Endothelial cell of umbilical vein (primary cell): ENCODE results near the gene NPHS1. TPM values are rescaled to one million over a fixed set of nuclear protein-coding genes. Genes with fewer than 3 reads are reported as not detected.

Experiments
- BruUV-seq: library from RNA; stranded (reverse); fragments of 400-500 nt; replicated peaks from 2 replicates; lab custom pipeline; 2021; lab: Mats Ljungman, UMichigan
- CTCF ChIA-PET: fragments of 300-600, 350-600 bp; sonication (Branson Sonifier 250); formaldehyde crosslinking; loops from one replicate; lab custom pipeline; 2021; ENCODE audit warnings: antibody characterized with exemption, inconsistent platforms; lab: Charles Lee
- POLR2A ChIA-PET: fragments of 300-600, 350-600 bp; sonication (Branson Sonifier 250); formaldehyde crosslinking; loops from one replicate; lab custom pipeline; 2021; ENCODE audit warnings: antibody characterized with exemption, inconsistent platforms; lab: Charles Lee
- DNase-seq: peaks from one replicate; pipeline ENCODE4 v3.0.0-alpha.2; 2011; ENCODE audit warnings: low read depth, low spot score
- FAIRE-seq: peaks from 2 replicates; lab custom pipeline; 2011; peaks lifted over from hg19 to GRCh38; lab: Jason Lieb, UNC
- H2AFZ ChIP-seq: 2 replicates; pipeline ENCODE4 v1.6.0; 2012; ENCODE audit warnings: low read depth, low read length, control low read depth, inconsistent platforms
- H3K27ac ChIP-seq: 2 replicates; pipeline ENCODE4 v1.5.1; 2011; ENCODE audit warnings: low read depth, mild to moderate bottlenecking, control low read depth, low read length, moderate library complexity; ENCODE audit not compliant: insufficient read depth
- H3K27me3 ChIP-seq, 2 experiments: 2 replicates each; pipeline versions ENCODE4 v1.6.0 to v1.6.1; 2011; ENCODE audit warnings: low read length in 2 of 2, mixed read lengths in 1 of 2; ENCODE audit not compliant: control insufficient read depth in 2 of 2, insufficient read depth in 2 of 2
- H3K36me3 ChIP-seq, 2 experiments: 2 replicates in 1 of 2; 3 replicates in 1 of 2; pipeline ENCODE4 v1.5.1; 2011; ENCODE audit warnings: low read length in 2 of 2, mild to moderate bottlenecking in 1 of 2, moderate library complexity in 1 of 2; ENCODE audit not compliant: control insufficient read depth in 2 of 2, insufficient read depth in 2 of 2; ENCODE audit errors: extremely low read depth in 1 of 2
- H3K4me1 ChIP-seq: 3 replicates; pipeline ENCODE4 v1.5.1; 2011; ENCODE audit warnings: mild to moderate bottlenecking, low read length; ENCODE audit not compliant: control insufficient read depth, insufficient read depth; ENCODE audit errors: extremely low read depth
- H3K4me2 ChIP-seq: 2 replicates; pipeline ENCODE4 v1.6.1; 2011; ENCODE audit warnings: low read length, control low read depth, mixed read lengths; ENCODE audit not compliant: insufficient read depth
- H3K4me3 ChIP-seq, 3 experiments: fragments of 200-600 bp in 1 of 3; sonication (generic), shearing (Covaris generic) in 1 of 3; replicated peaks in 1 of 3; 2 replicates each; pipeline ENCODE4 v1.5.1; 2011 to 2016; ENCODE audit warnings: control low read depth in 3 of 3, low read length in 3 of 3, mild to moderate bottlenecking in 2 of 3, inconsistent platforms in 1 of 3, low read depth in 1 of 3, moderate library complexity in 1 of 3; ENCODE audit not compliant: insufficient read depth in 1 of 3
- H3K79me2 ChIP-seq: 2 replicates; pipeline ENCODE4 v1.6.0; 2012; ENCODE audit warnings: low read length, inconsistent platforms; ENCODE audit not compliant: control insufficient read depth, insufficient read depth
- H3K9ac ChIP-seq: replicated peaks from 2 replicates; pipeline ENCODE3; 2011; ENCODE audit warnings: low read length, control low read depth; ENCODE audit not compliant: insufficient read depth; ENCODE audit errors: extremely low read depth
- H3K9me1 ChIP-seq: replicated peaks from 3 replicates; pipeline ENCODE4 v1.6.0; 2011; ENCODE audit warnings: mild to moderate bottlenecking, low read length; ENCODE audit not compliant: control insufficient read depth, insufficient read depth; ENCODE audit errors: extremely low read depth
- H3K9me3 ChIP-seq: replicated peaks from 2 replicates; pipeline ENCODE4 v1.5.1; 2012; ENCODE audit warnings: low read length, inconsistent platforms; ENCODE audit not compliant: control insufficient read depth, insufficient read depth
- H4K20me1 ChIP-seq: replicated peaks from 2 replicates; pipeline ENCODE3; 2011; ENCODE audit warnings: mild to moderate bottlenecking, low read length; ENCODE audit not compliant: control insufficient read depth, insufficient read depth; ENCODE audit errors: extremely low read depth
- EZH2 ChIP-seq: IDR thresholded peaks from 2 replicates; pipeline ENCODE4 v1.6.1; 2012; ENCODE audit warnings: borderline replicate concordance, low read depth, mild to moderate bottlenecking, moderate library complexity, low read length, inconsistent platforms; ENCODE audit not compliant: severe bottlenecking
- FOS ChIP-seq: IDR thresholded peaks from 2 replicates; pipeline ENCODE4 v1.6.1; 2011; ENCODE audit warnings: mild to moderate bottlenecking, low read length, moderate library complexity, borderline replicate concordance; ENCODE audit not compliant: insufficient read depth
- GATA2 ChIP-seq: IDR thresholded peaks from 2 replicates; pipeline ENCODE4 v1.7.0; 2011; ENCODE audit warnings: low read depth, mild to moderate bottlenecking, moderate library complexity, mixed read lengths, low read length; ENCODE audit not compliant: insufficient read length, insufficient read depth
- JUN ChIP-seq: IDR thresholded peaks from 2 replicates; pipeline ENCODE4 v1.6.1; 2011; ENCODE audit warnings: borderline replicate concordance, low read depth; ENCODE audit not compliant: insufficient read length, insufficient read depth
- MYC ChIP-seq: IDR thresholded peaks from one replicate; pipeline ENCODE4 v1.6.1; 2011; ENCODE audit warnings: mild to moderate bottlenecking, low read depth, low read length
- POLR2A ChIP-seq: IDR thresholded peaks from 2 replicates; pipeline ENCODE4 v1.6.1; 2012; ENCODE audit warnings: low read depth, mild to moderate bottlenecking, control low read depth, low read length
- POLR2AphosphoS5 ChIP-seq: IDR thresholded peaks from 2 replicates; pipeline ENCODE4 v1.6.1; 2012; ENCODE audit warnings: low read depth, mild to moderate bottlenecking, control low read depth, low read length, moderate library complexity; ENCODE audit not compliant: insufficient read depth
- dilution Hi-C: fragments of 300-500 bp; cut with MboI; formaldehyde crosslinking; loops from one replicate; pipeline ENCODE4 v1.15.0; 2019; ENCODE audit warnings: low sequenced_read_pairs; ENCODE audit not compliant: extremely low pct_ligation_motif_present
- intact Hi-C: fragments of 100-400 bp; cut with micrococcal nuclease; formaldehyde crosslinking; loops from one replicate; pipeline ENCODE4 v1.10.0; 2022
- polyA plus RNA-seq, 4 experiments: library from polyadenylated mRNA; depleted of rRNA in 3 of 4; stranded (reverse) in 3 of 4; unstranded in 1 of 4; fragments of >200 nt; gene quantifications; 2 replicates each; pipeline versions ENCODE4 v1.2.1 to v1.2.3, GENCODE V29; 2011 to 2012; ENCODE audit warnings: missing spikeins in 1 of 4
- total RNA-seq: library from RNA; stranded (reverse); gene quantifications from 2 replicates; pipeline ENCODE4 v1.2.3, GENCODE V29; 2021
- TF ChIP-seq, protein P1 (sequence below): IDR thresholded peaks from 2 replicates; pipeline ENCODE4 v1.6.1; 2011; ENCODE audit not compliant: insufficient read depth, insufficient read length
- TF ChIP-seq, protein P2 (sequence below), 2 donors: IDR thresholded peaks; 1 replicate in 1 of 2; 2 replicates in 1 of 2; pipeline ENCODE4 v1.5.1; 2011; ENCODE audit warnings: low read length in 2 of 2, mild to moderate bottlenecking in 2 of 2, moderate library complexity in 2 of 2, control low read depth in 1 of 2, inconsistent platforms in 1 of 2, low read depth in 1 of 2; ENCODE audit not compliant: insufficient read depth in 1 of 2; ENCODE audit errors: extremely low read depth in 1 of 2

NPHS1 gene
- total and polyA plus RNA-seq, 2 donors (not counting 3 experiments of a cell fraction or from before 2014, with no cell fraction given) = not detected

DNA sequence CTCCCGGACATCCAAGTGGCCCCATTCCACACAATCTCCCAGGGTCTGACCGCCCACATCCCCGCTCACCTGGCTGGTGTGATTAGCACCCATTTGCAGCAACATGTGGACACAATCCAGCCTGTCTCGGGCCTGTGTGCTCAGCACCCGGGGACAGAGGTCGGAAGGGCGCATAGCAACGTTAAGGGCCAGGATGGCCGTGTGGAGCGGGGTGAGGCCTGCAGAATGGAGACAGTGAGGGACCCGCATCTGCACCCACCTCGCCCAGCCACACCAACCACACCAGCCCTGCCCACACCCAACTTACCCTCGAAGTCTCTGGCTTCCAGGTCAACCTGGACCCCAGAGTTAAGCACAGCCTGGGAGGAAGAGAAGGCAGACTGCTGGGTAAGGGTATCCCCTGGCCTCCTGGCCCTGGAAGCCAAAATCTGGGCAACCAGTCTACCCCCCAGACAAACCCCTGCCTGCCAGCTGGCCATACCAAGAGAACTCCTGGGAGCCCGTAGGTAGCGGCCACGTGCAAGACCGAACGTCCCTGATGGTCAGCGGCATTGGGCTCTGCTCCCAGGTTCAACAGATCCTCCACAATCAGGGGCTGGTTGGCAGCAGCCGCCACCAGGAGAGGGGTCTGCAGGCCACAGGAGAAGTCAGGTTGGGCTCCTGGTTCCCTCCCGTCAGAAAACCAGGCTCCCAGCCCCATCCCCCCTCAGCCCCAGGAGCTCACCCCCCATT, 43.8 kb upstream of the NPHS1 start:
- Histone ChIP-seq H3K36me3 (peaks cover 0 to 10% of the 10 kb centered on the region in 2 experiments), H3K4me2 (no peak overlapping the region), H4K20me1 (no peaks in the 10 kb centered on the region), H3K9ac (no peak overlapping the region), H3K9me1 (no peaks in the 10 kb centered on the region), H3K79me2 (peaks cover 2% of the 10 kb centered on the region), H2AFZ (no peak overlapping the region), H3K4me1 (peaks cover 14% of the 10 kb centered on the region), H3K27me3 (no peaks in the 10 kb centered on the region), H3K4me3 (no peak overlapping the region), H3K9me3 (no peaks in the 10 kb centered on the region), H3K27ac (no peak overlapping the region)
- CTCF ChIA-PET = no interaction called here
- intact Hi-C loops = no loop called here
- DNase-seq = no peak
- no peak for FAIRE-seq
- dilution Hi-C loops = no loop called here
- TF ChIP-seq POLR2AphosphoS5 (no peak), JUN (no peak), MYC (no peak), GATA2 (no peak), EZH2 (no peak), POLR2A (no peak), FOS (no peak)
- TF ChIP-seq, protein P1, sequence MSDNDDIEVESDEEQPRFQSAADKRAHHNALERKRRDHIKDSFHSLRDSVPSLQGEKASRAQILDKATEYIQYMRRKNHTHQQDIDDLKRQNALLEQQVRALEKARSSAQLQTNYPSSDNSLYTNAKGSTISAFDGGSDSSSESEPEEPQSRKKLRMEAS = no peak
- TF ChIP-seq, protein P2, sequence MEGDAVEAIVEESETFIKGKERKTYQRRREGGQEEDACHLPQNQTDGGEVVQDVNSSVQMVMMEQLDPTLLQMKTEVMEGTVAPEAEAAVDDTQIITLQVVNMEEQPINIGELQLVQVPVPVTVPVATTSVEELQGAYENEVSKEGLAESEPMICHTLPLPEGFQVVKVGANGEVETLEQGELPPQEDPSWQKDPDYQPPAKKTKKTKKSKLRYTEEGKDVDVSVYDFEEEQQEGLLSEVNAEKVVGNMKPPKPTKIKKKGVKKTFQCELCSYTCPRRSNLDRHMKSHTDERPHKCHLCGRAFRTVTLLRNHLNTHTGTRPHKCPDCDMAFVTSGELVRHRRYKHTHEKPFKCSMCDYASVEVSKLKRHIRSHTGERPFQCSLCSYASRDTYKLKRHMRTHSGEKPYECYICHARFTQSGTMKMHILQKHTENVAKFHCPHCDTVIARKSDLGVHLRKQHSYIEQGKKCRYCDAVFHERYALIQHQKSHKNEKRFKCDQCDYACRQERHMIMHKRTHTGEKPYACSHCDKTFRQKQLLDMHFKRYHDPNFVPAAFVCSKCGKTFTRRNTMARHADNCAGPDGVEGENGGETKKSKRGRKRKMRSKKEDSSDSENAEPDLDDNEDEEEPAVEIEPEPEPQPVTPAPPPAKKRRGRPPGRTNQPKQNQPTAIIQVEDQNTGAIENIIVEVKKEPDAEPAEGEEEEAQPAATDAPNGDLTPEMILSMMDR (IDR thresholded peaks at IDR 0.05; ENCODE audit: extremely low read depth in 1 of 2, insufficient read depth in 1 of 2, low read depth in 1 of 2, low read length in 2 of 2) = no peak
- no TSS peak for BruUV-seq
- POLR2A ChIA-PET = no interaction called here
